Muscle layer of duodenum (tissue), 2 donors: ENCODE data around the gene BIRC6.
"Not testable (repeated sequence)": the region's sequence is repeated elsewhere in the genome, so short reads cannot be mapped to it uniquely, and the experiment has no call there.

Experiments
- H3K27ac ChIP-seq: one replicate; pipeline ENCODE4 v1.7.0; 2013; ENCODE audit warnings: mild to moderate bottlenecking, low read length
- H3K27me3 ChIP-seq: one replicate; pipeline ENCODE4 v1.7.0; 2013; ENCODE audit warnings: low read depth, mild to moderate bottlenecking, control low read depth, low read length
- H3K36me3 ChIP-seq, 2 donors: one replicate each; pipeline ENCODE4 v1.7.0; 2013; ENCODE audit warnings: low read length in 2 of 2, control low read depth in 1 of 2, mild to moderate bottlenecking in 1 of 2; ENCODE audit not compliant: insufficient read depth in 2 of 2, control insufficient read depth in 1 of 2
- H3K4me1 ChIP-seq, 2 donors: one replicate each; pipeline ENCODE4 v1.7.0; 2013; ENCODE audit warnings: low read length in 2 of 2, mild to moderate bottlenecking in 2 of 2, control low read depth in 1 of 2, moderate library complexity in 1 of 2; ENCODE audit not compliant: insufficient read depth in 2 of 2, control insufficient read depth in 1 of 2
- H3K4me3 ChIP-seq, 2 donors: one replicate each; pipeline ENCODE4 v1.7.0; 2013; ENCODE audit warnings: low read length in 2 of 2, low read depth in 1 of 2, mild to moderate bottlenecking in 1 of 2
- H3K9me3 ChIP-seq, 2 donors: one replicate each; pipeline ENCODE4 v1.7.0; 2013; ENCODE audit warnings: low read length in 2 of 2, control low read depth in 1 of 2, mild to moderate bottlenecking in 1 of 2; ENCODE audit not compliant: control insufficient read depth in 1 of 2
- donor health status: healthy.

BIRC6 gene

GRCh38 chr2:32357318-32358110 lies 691 bp downstream of the BIRC6 start:
- Histone ChIP-seq H3K36me3 (peaks cover 0 to 3% of the 10 kb centered on the region in 2 donors), H3K27me3 (no peaks in the 10 kb centered on the region), H3K9me3 (no peaks in the 10 kb centered on the region), H3K4me3 (peak overlapping the region; percentile 89 to 99), H3K27ac (peak overlapping the region; percentile 95), H3K4me1 (peaks cover 20 to 31% of the 10 kb centered on the region in 2 donors)

- Histone ChIP-seq H3K4me3 (peak overlapping the region; percentile 89 to 99), H3K9me3 (no peaks in the 10 kb centered on the region), H3K36me3 (peaks cover 0 to 3% of the 10 kb centered on the region in 2 donors), H3K4me1 (peaks cover 20 to 31% of the 10 kb centered on the region in 2 donors), H3K27me3 (no peaks in the 10 kb centered on the region), H3K27ac (peak overlapping the region; percentile 88)
Measured at GRCh38 chr2:32358111-32358482, 1.3 kb downstream of the BIRC6 start.

- no peak overlapping the region for H3K4me3 ChIP-seq
- H3K4me1 ChIP-seq: peaks cover 25 to 31% of the 10 kb centered on the region in 2 donors
- no peak overlapping the region for H3K27ac ChIP-seq
- no peaks in the 10 kb centered on the region for H3K27me3 ChIP-seq
- no peaks in the 10 kb centered on the region for H3K9me3 ChIP-seq
- H3K36me3 ChIP-seq: peaks cover 0 to 3% of the 10 kb centered on the region in 2 donors
Measured at GRCh38 chr2:32360416-32360815, 3.6 kb downstream of the BIRC6 start.

- not testable (repeated sequence) for H3K9me3 ChIP-seq, H3K27me3 ChIP-seq, H3K27ac ChIP-seq, H3K4me3 ChIP-seq, H3K36me3 ChIP-seq
- H3K4me1 ChIP-seq: peaks cover 25 to 39% of the 10 kb centered on the region in 2 donors
Measured at GRCh38 chr2:32362997-32363396, 6.2 kb downstream of the BIRC6 start.

- H3K4me3 ChIP-seq: no peak overlapping the region
- H3K36me3 ChIP-seq: no peaks in the 10 kb centered on the region
- no peaks in the 10 kb centered on the region for H3K27me3 ChIP-seq
- no peak overlapping the region for H3K27ac ChIP-seq
- H3K9me3 ChIP-seq: no peaks in the 10 kb centered on the region
- H3K4me1 ChIP-seq: peaks cover 20 to 37% of the 10 kb centered on the region in 2 donors
Measured at GRCh38 chr2:32363597-32363996, 6.8 kb downstream of the BIRC6 start.

- H3K4me1 ChIP-seq: peaks cover 14 to 30% of the 10 kb centered on the region in 2 donors
- H3K27ac ChIP-seq: not testable (repeated sequence)
Measured at GRCh38 chr2:32364290-32364689, 7.5 kb downstream of the BIRC6 start.

GRCh38 chr2:32365679-32366078 lies 8.9 kb downstream of the BIRC6 start:
- not testable (repeated sequence) for H3K9me3 ChIP-seq, H3K27ac ChIP-seq, H3K27me3 ChIP-seq, H3K36me3 ChIP-seq, H3K4me3 ChIP-seq
- peaks cover 5 to 16% of the 10 kb centered on the region in 2 donors for H3K4me1 ChIP-seq

More at GRCh38 chr2:32364290-32364689, 7.5 kb downstream of the BIRC6 start:
- H3K4me3 ChIP-seq, H3K9me3 ChIP-seq, H3K36me3 ChIP-seq, H3K27me3 ChIP-seq: not testable (repeated sequence)

GRCh38 chr2:32366595-32366994 lies 9.8 kb downstream of the BIRC6 start:
- Histone ChIP-seq H3K36me3 (no peaks in the 10 kb centered on the region), H3K4me1 (peaks cover 5 to 12% of the 10 kb centered on the region in 2 donors), H3K4me3 (no peak overlapping the region)

GRCh38 chr2:32369222-32369621 lies 12.4 kb downstream of the BIRC6 start:
- Histone ChIP-seq H3K36me3 (no peaks in the 10 kb centered on the region), H3K27ac (no peak overlapping the region), H3K9me3 (no peaks in the 10 kb centered on the region), H3K4me3 (no peak overlapping the region), H3K27me3 (no peaks in the 10 kb centered on the region), H3K4me1 (peaks cover 5 to 12% of the 10 kb centered on the region in 2 donors)

More at GRCh38 chr2:32366595-32366994, 9.8 kb downstream of the BIRC6 start:
- H3K27me3 ChIP-seq: no peaks in the 10 kb centered on the region
- H3K9me3 ChIP-seq: no peaks in the 10 kb centered on the region
- H3K27ac ChIP-seq: no peak overlapping the region

GRCh38 chr2:32370942-32371341 lies 14.1 kb downstream of the BIRC6 start:
- H3K4me1 ChIP-seq: peaks cover 0 to 12% of the 10 kb centered on the region in 2 donors
- H3K27ac ChIP-seq, H3K9me3 ChIP-seq: not testable (repeated sequence)

GRCh38 chr2:32372519-32373182 lies 15.8 kb downstream of the BIRC6 start:
- no peaks in the 10 kb centered on the region for H3K9me3 ChIP-seq
- no peak overlapping the region for H3K27ac ChIP-seq
- H3K27me3 ChIP-seq: no peaks in the 10 kb centered on the region
- no peak overlapping the region for H3K4me3 ChIP-seq
- H3K4me1 ChIP-seq: peaks cover 0 to 18% of the 10 kb centered on the region in 2 donors
- H3K36me3 ChIP-seq: no peaks in the 10 kb centered on the region

More at GRCh38 chr2:32370942-32371341, 14.1 kb downstream of the BIRC6 start:
- not testable (repeated sequence) for H3K27me3 ChIP-seq, H3K4me3 ChIP-seq, H3K36me3 ChIP-seq
